SJSA1 (cell line): ENCODE results near the gene CRYBB3. TPM values are rescaled to one million over a fixed set of nuclear protein-coding genes. Genes with fewer than 3 reads are reported as not detected.
"Not testable (repeated sequence)": the region's sequence is repeated elsewhere in the genome, so short reads cannot be mapped to it uniquely, and the experiment has no call there.

Source experiments
- DNase-seq, 2 experiments: peaks; one replicate each; pipeline ENCODE4 v3.0.0-alpha.2; 2015 to 2020; ENCODE audit warnings: low spot score in 2 of 2, low read depth in 1 of 2
- H3K27ac ChIP-seq: fragments of 250-450 bp; sonication (Bioruptor Pico); 2 replicates; pipeline ENCODE4 v1.5.1; 2020; ENCODE audit warnings: mild to moderate bottlenecking, moderate library complexity
- H3K27me3 ChIP-seq: fragments of 250-450 bp; sonication (Bioruptor Pico); replicated peaks from 2 replicates; pipeline ENCODE4 v1.5.1; 2020; ENCODE audit warnings: mild to moderate bottlenecking, moderate library complexity
- H3K36me3 ChIP-seq: fragments of 250-450 bp; sonication (Bioruptor Pico); 2 replicates; pipeline ENCODE4 v1.5.1; 2020; ENCODE audit warnings: mild to moderate bottlenecking
- H3K4me1 ChIP-seq: fragments of 250-450 bp; sonication (Bioruptor Pico); replicated peaks from 2 replicates; pipeline ENCODE4 v1.6.1; 2021; ENCODE audit warnings: mild to moderate bottlenecking
- H3K4me3 ChIP-seq: fragments of 250-450 bp; sonication (Bioruptor Pico); 2 replicates; pipeline ENCODE4 v1.5.1; 2020; ENCODE audit warnings: mild to moderate bottlenecking
- H3K9me3 ChIP-seq: fragments of 250-450 bp; sonication (Bioruptor Pico); replicated peaks from 2 replicates; pipeline ENCODE4 v1.5.1; 2020; ENCODE audit warnings: mild to moderate bottlenecking
- total RNA-seq: library from RNA; depleted of rRNA; stranded (reverse); fragments of >200 nt; shearing (Covaris generic); gene quantifications from 2 replicates; pipeline ENCODE4 v1.2.3, GENCODE V29; 2014

Gene CRYBB3
- total RNA-seq, 1 experiment from 2014 or later, result not detected

DNA sequence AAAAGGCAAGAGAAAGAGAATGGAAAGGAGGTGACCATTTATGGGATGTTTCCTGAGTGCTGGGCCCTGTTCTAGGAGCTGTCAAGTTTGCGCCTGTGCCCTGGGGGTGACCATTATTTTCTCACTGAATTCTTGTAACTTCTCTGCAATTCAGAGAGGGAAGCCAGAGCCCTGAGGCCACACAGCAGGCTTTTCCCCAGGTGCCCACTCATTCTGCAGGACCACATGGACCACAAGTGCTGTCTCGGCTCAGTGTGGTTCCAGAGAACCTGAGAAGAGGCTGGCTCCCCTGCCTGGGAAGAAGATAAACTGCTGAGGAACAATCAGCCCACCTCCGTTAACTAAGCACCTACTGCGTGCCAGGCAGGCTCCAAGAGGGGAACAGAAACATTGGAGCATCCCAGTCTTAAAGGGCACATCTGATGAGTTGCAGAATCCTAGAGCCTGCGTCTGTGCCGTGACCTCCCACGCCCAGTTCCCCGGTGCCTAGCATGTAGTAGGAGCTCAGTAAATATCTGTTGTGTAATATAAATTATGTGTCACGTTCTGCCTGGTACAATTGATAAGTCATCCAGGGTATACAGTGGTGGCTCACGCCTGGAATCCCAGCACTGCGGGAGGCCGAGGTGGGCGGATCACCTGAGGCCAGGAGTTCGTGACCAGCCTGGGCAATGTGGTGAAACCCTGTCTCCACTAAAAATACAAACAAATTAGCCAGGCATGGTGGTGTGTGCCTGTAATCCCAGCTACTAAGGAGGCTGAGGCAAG lies 31.6 kb upstream of the CRYBB3 start:
- Histone ChIP-seq H3K27ac (no peak overlapping the region), H3K4me1 (no peaks in the 10 kb centered on the region), H3K27me3 (no peaks in the 10 kb centered on the region), H3K4me3 (no peak overlapping the region), H3K9me3 (no peaks in the 10 kb centered on the region), H3K36me3 (no peaks in the 10 kb centered on the region)
- DNase-seq, result no peak

GRCh38 chr22:25169278-25170031 lies 30.2 kb upstream of the CRYBB3 start:
- DNase-seq, result no peak
- no peak overlapping the region for H3K27ac ChIP-seq
- H3K4me3 ChIP-seq, result no peak overlapping the region
- H3K36me3 ChIP-seq, result no peaks in the 10 kb centered on the region
- no peaks in the 10 kb centered on the region for H3K9me3 ChIP-seq
- H3K27me3 ChIP-seq, result 0 out of 2 replicates have a peak, but pooled peaks cover 3% of the 10 kb centered on the region
- no peaks in the 10 kb centered on the region for H3K4me1 ChIP-seq

DNA sequence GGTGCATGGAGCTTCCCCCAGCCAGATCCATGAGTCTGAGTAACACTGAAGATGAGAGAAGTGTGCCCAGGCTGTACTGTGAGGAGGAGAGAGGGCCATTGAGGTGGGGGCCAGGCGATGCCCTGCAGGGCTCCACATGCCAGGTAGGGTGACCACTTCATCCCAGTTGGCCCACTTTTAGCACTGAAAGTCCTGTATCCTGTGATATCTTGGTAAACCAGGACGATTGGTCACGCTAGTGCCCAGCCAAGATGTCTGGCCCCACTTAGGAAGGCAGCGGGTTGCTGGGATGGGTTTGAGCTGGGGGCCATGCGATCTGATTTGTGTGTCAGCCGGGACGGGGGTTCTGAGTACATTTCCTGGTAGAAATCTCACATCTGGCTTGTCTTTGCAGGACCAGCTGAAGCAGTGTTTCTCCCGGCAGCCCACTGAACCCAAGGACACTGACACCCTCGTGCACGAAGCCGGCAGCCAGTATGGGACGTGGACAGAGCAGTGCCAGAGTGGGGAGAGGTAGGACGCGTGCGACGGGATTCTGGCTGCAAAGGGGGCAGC lies 29.2 kb upstream of the CRYBB3 start:
- no peaks in the 10 kb centered on the region for H3K36me3 ChIP-seq
- H3K27ac ChIP-seq, result no peak overlapping the region
- no peak for DNase-seq
- H3K4me1 ChIP-seq, result no peaks in the 10 kb centered on the region
- H3K9me3 ChIP-seq, result no peaks in the 10 kb centered on the region
- 0 out of 2 replicates have a peak, but pooled peaks cover 3% of the 10 kb centered on the region for H3K27me3 ChIP-seq
- no peak overlapping the region for H3K4me3 ChIP-seq

GRCh38 chr22:25172153-25172552 lies 27.5 kb upstream of the CRYBB3 start:
- H3K27ac ChIP-seq, result no peak overlapping the region
- no peaks in the 10 kb centered on the region for H3K4me1 ChIP-seq
- no peak for DNase-seq
- H3K9me3 ChIP-seq, result no peaks in the 10 kb centered on the region
- no peak overlapping the region for H3K4me3 ChIP-seq
- H3K36me3 ChIP-seq, result no peaks in the 10 kb centered on the region
- 0 out of 2 replicates have a peak, but pooled peaks cover 3% of the 10 kb centered on the region for H3K27me3 ChIP-seq

DNA sequence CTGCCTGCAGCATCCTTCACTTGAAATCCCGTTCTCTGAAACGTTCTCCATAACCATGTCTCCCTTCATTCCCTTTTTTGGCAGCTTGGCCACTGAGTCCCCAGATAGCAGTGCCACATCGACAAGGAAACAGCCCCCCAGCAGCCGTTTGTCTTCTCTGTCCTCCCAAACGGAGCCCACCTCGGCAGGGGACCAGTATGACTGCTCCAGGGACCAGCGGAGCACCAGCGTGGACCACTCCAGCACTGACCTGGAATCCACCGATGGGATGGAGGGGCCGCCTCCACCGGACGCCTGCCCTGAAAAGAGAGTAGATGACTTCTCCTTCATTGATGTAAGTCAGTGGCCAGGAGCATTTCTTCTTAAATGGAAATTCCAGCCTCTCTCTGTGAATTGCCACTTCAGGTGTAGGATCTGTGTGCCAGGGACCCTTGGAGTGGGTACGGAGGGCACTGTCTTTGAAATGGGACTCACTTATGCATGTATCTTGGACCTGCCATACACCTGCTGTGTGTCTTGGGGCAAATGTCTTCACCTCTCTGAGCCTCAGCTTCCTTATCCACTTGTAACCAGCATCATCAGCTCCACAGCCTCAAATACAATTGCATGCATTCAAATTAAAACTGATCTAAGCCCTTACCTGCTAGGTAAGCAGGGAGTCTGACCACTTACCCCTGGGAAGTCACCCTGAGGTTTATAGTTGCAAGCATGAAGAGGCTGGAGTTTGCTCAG lies 25.3 kb upstream of the CRYBB3 start:
- Histone ChIP-seq H3K27me3 (0 out of 2 replicates have a peak, but pooled peaks cover 3% of the 10 kb centered on the region), H3K36me3 (no peaks in the 10 kb centered on the region), H3K27ac (no peak overlapping the region), H3K4me3 (no peak overlapping the region), H3K9me3 (no peaks in the 10 kb centered on the region), H3K4me1 (no peaks in the 10 kb centered on the region)
- no peak for DNase-seq

GRCh38 chr22:25174888-25175411 lies 24.7 kb upstream of the CRYBB3 start:
- H3K27me3 ChIP-seq, result 0 out of 2 replicates have a peak, but pooled peaks cover 3% of the 10 kb centered on the region
- H3K27ac ChIP-seq, result no peak overlapping the region
- H3K36me3 ChIP-seq, result no peaks in the 10 kb centered on the region
- no peaks in the 10 kb centered on the region for H3K4me1 ChIP-seq
- H3K4me3 ChIP-seq, result no peak overlapping the region
- DNase-seq, result no peak
- H3K9me3 ChIP-seq, result no peaks in the 10 kb centered on the region

GRCh38 chr22:25176175-25176574 lies 23.5 kb upstream of the CRYBB3 start:
- Histone ChIP-seq H3K36me3 (no peaks in the 10 kb centered on the region), H3K27me3 (0 out of 2 replicates have a peak, but pooled peaks cover 3% of the 10 kb centered on the region), H3K27ac (no peak overlapping the region), H3K9me3 (no peaks in the 10 kb centered on the region), H3K4me1 (no peaks in the 10 kb centered on the region), H3K4me3 (no peak overlapping the region)
- DNase-seq, result no peak

GRCh38 chr22:25176799-25177198 lies 22.9 kb upstream of the CRYBB3 start:
- no peak overlapping the region for H3K4me3 ChIP-seq
- no peak overlapping the region for H3K27ac ChIP-seq
- 0 out of 2 replicates have a peak, but pooled peaks cover 3% of the 10 kb centered on the region for H3K27me3 ChIP-seq
- no peaks in the 10 kb centered on the region for H3K4me1 ChIP-seq
- no peaks in the 10 kb centered on the region for H3K9me3 ChIP-seq
- no peak for DNase-seq
- no peaks in the 10 kb centered on the region for H3K36me3 ChIP-seq

- H3K36me3 ChIP-seq, result no peaks in the 10 kb centered on the region
- no peaks in the 10 kb centered on the region for H3K9me3 ChIP-seq
- no peaks in the 10 kb centered on the region for H3K4me1 ChIP-seq
- no peak for DNase-seq
- no peak overlapping the region for H3K27ac ChIP-seq
- H3K27me3 ChIP-seq, result 0 out of 2 replicates have a peak, but pooled peaks cover 3% of the 10 kb centered on the region
- no peak overlapping the region for H3K4me3 ChIP-seq
Observed at GRCh38 chr22:25177226-25177625, 22.4 kb upstream of the CRYBB3 start.

- Histone ChIP-seq H3K36me3 (no peaks in the 10 kb centered on the region), H3K27me3 (0 out of 2 replicates have a peak, but pooled peaks cover 3% of the 10 kb centered on the region), H3K9me3 (no peaks in the 10 kb centered on the region), H3K4me3 (no peak overlapping the region), H3K27ac (no peak overlapping the region), H3K4me1 (no peaks in the 10 kb centered on the region)
- no peak for DNase-seq
Observed at GRCh38 chr22:25177895-25178294, 21.8 kb upstream of the CRYBB3 start.

DNA sequence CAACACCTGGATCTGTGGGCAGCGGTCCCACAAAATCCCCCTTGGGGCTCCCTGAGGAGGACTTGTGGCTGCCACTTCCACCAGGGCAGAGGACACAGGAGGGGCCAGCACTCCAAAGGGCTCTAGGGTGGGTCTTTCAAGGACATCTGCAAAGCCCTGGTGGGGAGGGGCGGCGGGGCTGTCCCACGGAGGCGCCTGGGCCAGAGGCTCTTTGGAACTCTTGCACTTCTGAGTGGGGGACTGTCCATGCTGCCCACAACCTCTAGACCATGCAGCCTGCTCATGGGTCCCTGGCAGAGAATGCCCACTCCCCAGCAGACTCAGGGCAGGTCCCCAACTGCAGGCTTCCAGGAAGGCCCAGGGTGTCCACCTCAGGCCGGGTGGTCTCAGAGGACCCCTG lies 21.3 kb upstream of the CRYBB3 start:
- H3K27ac ChIP-seq, H3K9me3 ChIP-seq, H3K27me3 ChIP-seq, H3K36me3 ChIP-seq, H3K4me1 ChIP-seq, DNase-seq, H3K4me3 ChIP-seq: not testable (repeated sequence)

DNA sequence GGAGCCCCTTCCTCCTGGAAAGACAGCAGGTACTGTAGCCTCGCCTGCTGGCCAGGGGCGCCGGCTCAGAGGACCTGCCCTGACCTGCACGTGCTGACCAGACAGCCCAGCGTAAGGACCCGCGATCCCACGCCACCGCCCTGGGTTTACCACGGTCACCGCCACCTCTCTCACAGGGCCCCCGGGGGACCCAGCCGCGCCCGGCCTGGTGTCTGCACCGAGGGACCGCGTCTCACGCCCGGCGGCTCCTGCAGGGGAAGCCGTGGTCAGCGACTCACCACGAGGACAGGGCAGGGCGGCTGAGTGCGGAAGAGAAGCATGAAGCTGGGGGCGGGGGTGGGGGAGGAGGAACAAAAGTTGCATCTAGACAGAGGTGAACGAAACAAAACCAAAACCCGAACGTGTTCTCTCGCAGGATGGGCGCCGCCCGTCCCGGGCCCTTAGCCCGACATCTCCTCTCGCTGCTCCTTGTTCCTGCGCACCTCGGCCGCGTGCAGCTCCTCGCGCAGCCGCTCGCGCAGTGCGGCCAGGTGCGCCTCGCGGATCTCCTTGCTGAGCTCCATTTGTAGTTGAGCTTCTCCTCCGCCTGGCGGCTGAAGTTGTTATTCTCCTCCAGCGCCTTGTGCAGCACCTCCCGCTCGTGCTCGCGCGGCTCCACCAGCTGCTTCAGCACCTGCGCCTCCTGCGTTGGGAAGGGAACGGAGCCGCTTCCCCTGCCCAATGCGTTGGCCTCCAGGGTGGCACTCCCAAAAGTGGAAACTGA lies 20.6 kb upstream of the CRYBB3 start:
- not testable (repeated sequence) for H3K36me3 ChIP-seq, H3K4me3 ChIP-seq, H3K27ac ChIP-seq, H3K9me3 ChIP-seq, H3K27me3 ChIP-seq, DNase-seq, H3K4me1 ChIP-seq
